GF-D8 (cell line): ENCODE measurements around the gene CDR2L.

Experiments
- DNase-seq: peaks from one replicate; lab custom pipeline; 2025; lab: John Stamatoyannopoulos, UW

CDR2L gene

GRCh38 chr17:74987418-74987908 lies at the start of gene CDR2L:
Gene CDR2L (plus strand): TSS chr17:74987632. CDS start chr17:74988044, 412 bp downstream.
- peak; percentile 76 for DNase-seq

DNA sequence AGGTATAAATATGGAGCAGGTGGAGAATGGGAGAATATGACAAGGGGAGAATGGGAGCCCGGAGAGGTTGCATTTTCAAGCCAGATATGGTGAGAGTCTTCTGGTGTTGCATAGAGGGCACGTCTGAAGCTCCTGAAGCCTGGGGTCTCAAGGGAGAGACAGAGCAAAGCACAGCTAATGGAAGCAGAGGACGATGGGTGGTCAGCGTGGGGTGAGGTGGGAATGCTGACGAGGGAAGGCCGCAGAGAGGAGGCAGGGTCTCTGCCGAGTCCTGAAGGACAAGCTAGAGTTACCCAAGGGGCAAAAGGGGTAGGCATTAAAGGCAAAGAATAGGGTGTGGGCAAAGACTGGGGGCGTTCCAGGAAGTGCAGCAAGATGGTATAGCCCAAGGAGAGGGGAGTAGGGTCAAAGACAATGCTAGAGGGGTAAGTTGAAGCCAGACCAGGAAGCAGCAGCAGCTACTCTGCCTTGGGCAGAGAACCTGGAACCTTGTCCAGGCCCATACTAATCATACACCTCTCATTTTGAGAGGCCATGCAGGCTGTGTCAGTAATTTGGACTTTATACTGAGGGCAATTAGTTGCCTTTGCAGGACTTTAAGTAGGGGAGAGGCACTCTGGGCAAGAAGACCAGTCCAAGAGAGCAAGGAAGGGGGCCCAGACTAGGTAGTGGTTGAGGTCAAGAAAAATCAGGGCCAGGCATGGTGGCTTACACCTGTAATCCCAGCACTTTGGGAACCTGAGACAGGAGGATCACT lies 49.1 kb upstream of the CDR2L start:
- DNase-seq: no peak

- DNase-seq: no peak
Observed at GRCh38 chr17:74939534-74939933, 47.9 kb upstream of the CDR2L start.

- DNase-seq: no peak
Observed at GRCh38 chr17:74941128-74941725, 46.2 kb upstream of the CDR2L start.

GRCh38 chr17:74943808-74944522 lies 43.5 kb upstream of the CDR2L start:
- no peak for DNase-seq

DNA sequence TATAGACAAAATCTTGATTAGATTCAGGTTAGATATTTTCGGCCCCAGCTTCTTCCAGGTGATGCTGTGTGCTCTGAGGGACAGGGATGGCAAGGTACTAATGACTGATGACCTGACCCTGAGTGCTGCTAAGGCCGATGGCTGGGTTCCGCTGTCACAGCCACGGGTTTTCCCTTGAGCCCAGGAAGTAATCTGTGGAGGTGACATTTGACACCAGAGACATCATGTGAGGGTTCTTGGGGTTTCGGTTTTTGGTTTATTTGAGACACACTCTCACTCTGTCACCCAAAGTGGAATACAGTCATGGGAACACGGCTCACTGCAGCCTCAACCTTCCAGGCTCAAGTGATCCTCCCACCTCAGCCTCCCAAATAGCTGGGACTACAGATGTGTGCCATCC lies 41.9 kb upstream of the CDR2L start:
- DNase-seq: no peak

DNA sequence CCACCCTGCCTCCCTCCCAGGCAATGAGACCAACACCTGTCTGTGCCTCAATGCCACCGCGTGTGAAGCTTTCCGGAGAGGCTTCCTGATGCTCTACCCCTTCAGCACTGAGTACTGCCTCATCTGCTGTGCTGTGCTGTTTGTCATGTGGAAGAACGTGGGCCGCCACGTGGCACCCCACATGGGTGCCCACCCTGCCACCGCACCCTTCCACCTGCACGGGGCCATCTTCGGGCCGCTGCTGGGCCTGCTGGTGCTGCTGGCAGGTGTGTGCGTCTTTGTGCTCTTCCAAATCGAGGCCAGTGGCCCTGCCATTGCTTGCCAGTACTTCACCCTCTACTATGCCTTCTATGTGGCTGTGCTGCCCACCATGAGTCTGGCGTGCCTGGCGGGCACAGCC lies 40.8 kb upstream of the CDR2L start:
- no peak for DNase-seq

GRCh38 chr17:74947041-74947754 lies 40.2 kb upstream of the CDR2L start:
- no peak for DNase-seq

DNA sequence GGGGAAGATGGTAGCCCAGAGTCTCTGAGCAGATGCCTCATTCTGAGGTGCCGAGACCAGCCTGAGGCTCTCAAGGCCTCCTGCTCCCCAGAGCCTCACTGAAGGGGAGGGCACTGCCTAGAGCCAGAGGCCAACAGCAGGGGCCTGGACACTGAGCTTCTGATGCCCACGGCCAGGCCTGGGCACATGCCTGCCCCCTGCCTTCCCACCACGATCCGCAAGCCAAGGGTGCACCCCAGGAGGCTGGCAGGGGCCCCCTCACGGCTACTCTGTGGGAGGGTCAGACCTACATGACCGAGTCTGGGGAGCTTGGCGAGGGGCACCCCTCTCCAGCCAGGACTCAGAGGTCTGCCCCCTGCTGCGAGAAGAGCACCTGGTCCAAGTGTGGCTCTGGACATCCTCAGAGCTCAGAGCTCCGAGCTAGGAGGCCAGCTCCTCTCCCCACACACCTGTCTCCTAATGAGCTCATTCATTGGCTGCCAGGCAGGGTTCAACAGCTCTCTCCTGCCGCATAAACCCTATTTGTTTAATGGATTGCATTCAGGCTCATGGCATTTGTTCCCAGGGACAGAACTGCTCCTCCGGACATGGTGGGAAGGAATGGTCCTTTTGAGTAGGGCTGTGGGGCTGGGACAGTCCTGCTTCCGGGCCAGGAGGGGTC lies 37.8 kb upstream of the CDR2L start:
- DNase-seq: no peak

DNA sequence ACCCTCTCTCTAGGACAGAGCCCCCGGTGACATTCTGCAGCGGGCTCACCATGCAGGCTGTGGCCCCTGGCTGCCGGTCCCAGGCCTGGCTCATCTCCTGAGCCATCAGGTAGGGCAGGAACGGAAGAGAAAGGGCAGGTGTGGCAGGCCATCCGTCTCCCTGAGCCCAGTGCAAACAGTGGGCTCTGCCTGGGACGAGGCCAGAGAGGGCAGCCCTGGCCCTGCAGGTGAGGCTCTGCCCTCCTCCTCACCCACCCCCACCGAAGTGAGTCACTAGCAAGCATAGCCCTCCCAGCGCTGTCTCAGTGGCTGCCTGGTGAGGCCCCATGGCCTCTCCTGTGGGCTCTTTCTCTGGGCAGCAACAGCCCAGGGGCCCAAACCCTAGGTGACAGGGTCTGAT lies 37.2 kb upstream of the CDR2L start:
- DNase-seq: no peak

DNA sequence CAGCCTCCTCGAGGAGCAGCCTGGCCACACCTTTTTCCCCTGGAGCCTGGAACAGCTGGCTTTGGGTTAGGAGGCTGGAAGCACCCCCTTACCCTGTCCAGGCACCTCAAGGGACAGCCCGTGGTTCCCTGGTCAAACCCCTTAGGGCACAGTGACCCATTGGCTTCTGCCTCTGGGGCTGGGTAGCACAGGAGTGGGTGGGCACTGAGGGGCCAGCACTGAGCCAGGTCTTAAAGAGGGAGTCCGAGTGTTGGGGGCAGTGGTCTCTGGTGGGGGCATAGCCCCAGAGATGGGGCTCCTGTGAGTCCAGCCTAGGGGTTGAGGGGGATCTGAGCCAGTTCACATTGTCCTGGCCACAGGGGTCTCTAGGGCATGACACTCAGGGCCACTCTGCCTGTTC lies 36.4 kb upstream of the CDR2L start:
- no peak for DNase-seq

- DNase-seq: no peak
Observed at GRCh38 chr17:74951680-74952421, 35.6 kb upstream of the CDR2L start.

DNA sequence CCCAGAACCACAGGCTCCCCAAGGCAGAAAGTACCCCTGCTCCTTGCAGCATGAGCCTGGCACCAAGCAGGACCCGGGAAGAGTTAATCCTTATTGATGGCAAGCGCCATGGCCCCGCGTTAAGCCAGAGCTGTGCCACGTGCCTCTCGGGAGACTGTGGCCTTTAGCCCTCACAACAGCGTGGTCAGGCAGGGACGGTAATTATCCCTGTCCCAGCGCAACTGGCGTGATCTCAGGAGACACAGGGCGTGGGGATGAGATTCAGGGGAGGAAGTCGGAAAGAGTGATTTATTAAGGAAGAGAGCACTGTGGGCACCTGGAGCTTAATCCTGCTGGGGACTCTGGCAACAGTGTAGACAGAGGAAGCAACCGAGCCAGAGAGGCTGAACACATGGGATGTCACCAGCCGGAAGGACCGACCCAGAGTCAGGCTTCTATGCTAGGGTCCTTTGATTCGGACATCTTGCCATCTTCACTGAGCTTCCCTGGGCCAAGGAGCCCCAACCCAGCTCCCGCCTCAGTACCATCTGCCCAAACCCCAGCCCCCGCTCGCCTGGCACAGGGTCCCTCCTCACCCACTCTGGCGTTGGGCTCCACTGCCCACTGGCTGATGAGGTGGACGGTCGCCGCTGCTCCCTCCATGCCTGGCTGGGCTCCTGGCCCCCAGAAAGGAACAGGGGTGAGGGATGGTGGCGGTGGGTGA lies 34.9 kb upstream of the CDR2L start:
- DNase-seq: no peak

DNA sequence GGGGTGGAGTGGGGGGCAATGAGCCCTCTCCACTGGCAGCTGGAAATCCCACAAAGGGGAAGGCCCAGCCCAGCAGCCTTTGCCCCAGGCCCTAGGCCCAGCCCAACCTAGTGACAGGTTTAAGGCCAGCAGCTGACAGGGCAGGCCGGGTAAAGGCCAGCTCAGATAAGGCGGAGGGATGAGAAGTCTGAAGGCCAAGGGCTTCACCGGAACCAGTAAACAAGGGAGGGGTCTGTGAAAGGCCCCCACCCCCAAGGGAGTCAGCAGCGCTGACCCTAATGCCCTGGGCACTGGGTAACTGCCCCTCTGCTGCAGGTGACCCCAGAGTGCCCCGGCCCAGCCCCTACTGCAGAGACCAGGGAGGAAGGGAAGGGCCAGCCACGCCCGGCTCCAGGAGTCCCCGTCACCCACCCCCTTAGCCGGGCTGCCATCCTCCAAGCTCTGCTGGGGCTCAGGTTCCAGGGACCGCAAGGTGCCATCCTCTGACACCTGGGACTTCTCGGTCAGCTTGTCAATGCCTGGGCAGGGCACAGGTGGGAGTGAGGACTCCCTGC lies 34.2 kb upstream of the CDR2L start:
- no peak for DNase-seq

GRCh38 chr17:74954115-74954514 lies 33.3 kb upstream of the CDR2L start:
- no peak for DNase-seq

GRCh38 chr17:74954665-74955421 lies 32.6 kb upstream of the CDR2L start:
- DNase-seq: peak; percentile 38

DNA sequence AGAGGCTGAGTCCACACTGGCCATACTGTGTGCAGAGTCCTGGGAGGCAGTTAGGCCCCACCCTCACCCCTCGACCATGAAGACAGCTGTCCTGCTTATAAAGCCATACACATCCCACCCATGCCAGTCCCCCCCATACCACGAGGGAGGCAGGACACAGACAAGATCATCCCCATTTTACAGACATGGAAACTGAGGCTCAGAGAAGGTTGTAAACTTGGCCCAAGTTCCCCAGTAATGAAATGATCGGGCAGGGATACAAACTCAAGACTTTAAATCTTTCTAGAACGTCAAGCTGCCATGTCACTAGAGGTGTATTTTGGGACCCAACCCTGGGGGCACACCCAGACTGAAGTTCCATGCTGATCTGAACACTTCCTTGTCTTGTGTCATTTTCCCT lies 31.3 kb upstream of the CDR2L start:
- no peak for DNase-seq

DNA sequence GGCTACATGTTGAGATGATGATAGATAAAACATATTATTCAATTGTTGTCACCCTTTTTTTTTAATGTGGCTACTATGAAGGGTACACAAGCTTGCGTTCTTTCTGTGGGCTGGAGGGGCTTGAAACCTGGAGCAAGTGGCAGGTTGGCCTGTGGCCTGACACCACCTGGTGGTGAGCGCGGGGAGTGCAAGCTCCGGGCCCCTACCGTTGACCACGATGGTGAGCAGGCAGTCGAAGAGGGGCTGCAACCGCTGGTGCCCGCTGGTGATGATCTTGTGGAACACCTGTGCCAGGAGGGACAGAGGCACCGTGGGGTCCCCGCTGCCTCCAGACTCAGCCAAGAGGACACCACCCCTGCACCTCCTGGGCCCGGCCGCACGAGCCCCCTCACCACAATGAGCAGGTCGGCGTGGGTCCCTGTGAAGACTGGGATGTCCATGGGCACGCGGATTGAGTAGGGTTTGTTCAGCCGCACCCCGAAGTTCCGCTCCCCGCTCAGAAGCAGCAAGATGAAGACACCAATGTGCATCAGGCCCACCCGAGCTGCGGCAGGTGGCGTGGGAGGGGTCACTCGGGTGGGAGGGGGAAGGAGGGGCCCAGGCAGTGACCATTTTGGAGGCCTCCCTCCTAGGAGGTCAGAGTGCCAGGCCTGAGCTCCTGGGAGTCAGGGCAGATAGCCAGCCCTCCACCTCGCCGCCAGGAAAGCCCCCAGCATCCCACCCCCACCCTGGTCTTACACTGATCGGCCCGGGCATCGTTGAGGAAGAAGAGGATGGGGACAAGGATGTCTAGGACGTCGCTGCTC lies 29.3 kb upstream of the CDR2L start:
- DNase-seq: peak; percentile 1
